Transverse colon (tissue), 4 donors: ENCODE measurements around the gene AURKA. TPM values are rescaled to one million over a fixed set of nuclear protein-coding genes. Genes with fewer than 3 reads are reported as not detected.
"Not testable (repeated sequence)": the region's sequence is repeated elsewhere in the genome, so short reads cannot be mapped to it uniquely, and the experiment has no call there.

Experiments
- DNase-seq: peaks from one replicate; pipeline ENCODE4 v3.0.0-alpha.2; 2019
- H3K27ac ChIP-seq, 4 donors: fragments of 200-600 bp; sonication (generic); 2 replicates each; pipeline ENCODE4 v1.5.1; 2016 to 2018; ENCODE audit warnings: inconsistent platforms in 4 of 4
- H3K27me3 ChIP-seq: fragments of 200-600 bp; sonication (generic); 2 replicates; pipeline ENCODE4 v1.5.1; 2017; ENCODE audit warnings: inconsistent platforms
- H3K36me3 ChIP-seq, 4 donors: fragments of 200-600 bp; sonication (generic); 2 replicates each; pipeline ENCODE4 v1.5.1; 2017 to 2019; ENCODE audit warnings: inconsistent platforms in 4 of 4
- H3K4me1 ChIP-seq, 4 donors: fragments of 200-600 bp; sonication (generic); 2 replicates each; pipeline ENCODE4 v1.5.1; 2017 to 2020; ENCODE audit warnings: inconsistent platforms in 4 of 4
- H3K4me3 ChIP-seq, 4 donors: fragments of 200-600 bp; sonication (generic); 1 replicate in 1 of 4; 2 replicates in 3 of 4; pipeline versions ENCODE4 v1.5.1 to v1.6.1; 2017 to 2019; ENCODE audit warnings: inconsistent platforms in 4 of 4
- H3K9me3 ChIP-seq, 2 donors: fragments of 200-600 bp; sonication (generic); 2 replicates each; pipeline ENCODE4 v1.5.1; 2017 to 2019; ENCODE audit warnings: inconsistent platforms in 2 of 2
- CTCF ChIP-seq, 5 experiments: fragments of 200-600 bp in 3 of 5; fragments of 450-650 bp in 2 of 5; sonication (generic) in 3 of 5; IDR thresholded peaks; 1 replicate in 2 of 5; 2 replicates in 3 of 5; pipeline ENCODE4 v1.5.1; 2016 to 2017; ENCODE audit warnings: antibody characterized with exemption in 5 of 5, inconsistent platforms in 3 of 5, mild to moderate bottlenecking in 2 of 5, moderate library complexity in 1 of 5
- EP300 ChIP-seq: sonication (generic); formaldehyde crosslinking; IDR thresholded peaks from one replicate; pipeline ENCODE4 v1.6.1; 2017; ENCODE audit warnings: antibody characterized with exemption, low read depth
- POLR2A ChIP-seq: fragments of 450-650 bp; IDR thresholded peaks from one replicate; pipeline ENCODE4 v1.6.1; 2016; ENCODE audit warnings: antibody characterized with exemption, mild to moderate bottlenecking, moderate library complexity
- POLR2AphosphoS5 ChIP-seq, 3 donors: sonication (generic); formaldehyde crosslinking; IDR thresholded peaks; one replicate each; pipeline ENCODE4 v1.6.1; 2016; ENCODE audit warnings: antibody characterized with exemption in 3 of 3
- WGBS, 2 donors: methylation state at CpG; one replicate each; pipeline ENCODE4 v1.1.5; 2018; ENCODE audit warnings: low coverage in 1 of 2; 5-methylcytosine and 5-hydroxymethylcytosine counted together
- in situ Hi-C, 4 donors: fragments of 200-750 bp; cut with MboI; loops; one replicate each; pipeline versions ENCODE4 v1.15.0 to v1.15.1; 2017; ENCODE audit warnings: low sequenced_read_pairs in 3 of 4, low pct_ligation_motif_present in 1 of 4, low pct_unique_long_range_greater_than_20kb in 1 of 4
- intact Hi-C: fragments of 100-400 bp; cut with DNase I; formaldehyde crosslinking; loops from one replicate; pipeline ENCODE4 v1.15.1; 2023; ENCODE audit warnings: low total_unique reads
- total RNA-seq, 4 donors: library from RNA; depleted of rRNA; stranded (reverse); fragments of >200 nt; gene quantifications; one replicate each; pipeline ENCODE4 v1.1.0, GENCODE V29; 2016

Gene AURKA
- total RNA-seq, 4 donors from 2014 or later, result 0.75 to 12.4 (median 4.9) TPM

- intact Hi-C loops (no loop called here), in situ Hi-C loops (no loop called here)
- H3K27me3 ChIP-seq, result peaks cover 49% of the 10 kb centered on the region
- DNase-seq, result peak; percentile 21
- H3K4me3 ChIP-seq, result no peak overlapping the region
- no peaks in the 10 kb centered on the region for H3K36me3 ChIP-seq
- TF ChIP-seq EP300, result no peak
- peak; percentile 23 to 51 (median 50) for TF ChIP-seq CTCF (IDR thresholded peaks at IDR 0.05)
- TF ChIP-seq POLR2A, result no peak
- 0 to 7% methylated on average over 2 to 41 of the region's 41 CpGs for WGBS, 2 donors
- no peaks in the 10 kb centered on the region for H3K9me3 ChIP-seq
- peaks cover 0 to 7% (median 0%) of the 10 kb centered on the region in 4 donors for H3K4me1 ChIP-seq
- H3K27ac ChIP-seq, result no peak overlapping the region
These were observed 48.1 kb downstream of the AURKA start for GRCh38 chr20:56343861-56344381.

GRCh38 chr20:56342783-56343182 lies 49.2 kb downstream of the AURKA start:
- TF ChIP-seq POLR2A, result no peak
- no peak for TF ChIP-seq CTCF (IDR thresholded peaks at IDR 0.05)
- TF ChIP-seq EP300, result no peak
- TF ChIP-seq POLR2AphosphoS5 (IDR thresholded peaks at IDR 0.05), result no peak
- Histone ChIP-seq H3K36me3 (no peaks in the 10 kb centered on the region), H3K9me3 (no peaks in the 10 kb centered on the region), H3K27ac (no peak overlapping the region), H3K4me3 (no peak overlapping the region), H3K27me3 (peaks cover 49% of the 10 kb centered on the region), H3K4me1 (peaks cover 0 to 7% (median 0%) of the 10 kb centered on the region in 4 donors)
- intact Hi-C loops (no loop called here), in situ Hi-C loops (no loop called here)
- 90% methylated on average over 3 of the region's 3 CpGs; no CpG with 5 or more reads in 1 of the 2 donors for WGBS, 2 donors
- DNase-seq, result no peak

- intact Hi-C loops, H3K27me3 ChIP-seq, H3K27ac ChIP-seq, DNase-seq, H3K4me1 ChIP-seq, H3K9me3 ChIP-seq, H3K4me3 ChIP-seq, in situ Hi-C loops, H3K36me3 ChIP-seq: not testable (repeated sequence)
- 68% methylated on average over 8 of the region's 8 CpGs; no CpG with 5 or more reads in 1 of the 2 donors for WGBS, 2 donors
These were observed 55.3 kb downstream of the AURKA start for GRCh38 chr20:56336709-56337108.

GRCh38 chr20:56328861-56329260 lies 63.2 kb downstream of the AURKA start:
- in situ Hi-C loops, result no loop called here
- H3K36me3 ChIP-seq, result no peaks in the 10 kb centered on the region
- no peak overlapping the region for H3K4me3 ChIP-seq
- H3K4me1 ChIP-seq, result no peaks in the 10 kb centered on the region
- no peaks in the 10 kb centered on the region for H3K9me3 ChIP-seq
- intact Hi-C loops, result no loop called here
- TF ChIP-seq CTCF (IDR thresholded peaks at IDR 0.05), result no peak
- H3K27me3 ChIP-seq, result peaks cover 4% of the 10 kb centered on the region
- H3K27ac ChIP-seq, result no peak overlapping the region
- WGBS, 2 donors, result 43 to 47% methylated on average over 3 to 5 of the region's 5 CpGs
- DNase-seq, result no peak

GRCh38 chr20:56324806-56325205 lies 67.2 kb downstream of the AURKA start:
- TF ChIP-seq POLR2A (no peak), EP300 (no peak), POLR2AphosphoS5 (IDR thresholded peaks at IDR 0.05) (no peak), CTCF (IDR thresholded peaks at IDR 0.05) (no peak)
- no peak for DNase-seq

More at GRCh38 chr20:56324806-56325205, 67.2 kb downstream of the AURKA start:
- H3K9me3 ChIP-seq, result no peaks in the 10 kb centered on the region
- no peaks in the 10 kb centered on the region for H3K36me3 ChIP-seq
- in situ Hi-C loops, result no loop called here
- H3K4me3 ChIP-seq, result no peak overlapping the region
- no peak overlapping the region for H3K27ac ChIP-seq
- H3K27me3 ChIP-seq, result peaks cover 4% of the 10 kb centered on the region
- H3K4me1 ChIP-seq, result no peaks in the 10 kb centered on the region
- intact Hi-C loops, result no loop called here
